HG02870 (cell line): ENCODE measurements around the gene CCDC57.

Experiments
- ATAC-seq: cut with Tn5 transposase; IDR thresholded peaks from one replicate; pipeline ENCODE4 v1.9.1; 2021; ENCODE audit warnings: mild to moderate bottlenecking, moderate library complexity; ENCODE audit not compliant: unreplicated experiment

Gene CCDC57

DNA sequence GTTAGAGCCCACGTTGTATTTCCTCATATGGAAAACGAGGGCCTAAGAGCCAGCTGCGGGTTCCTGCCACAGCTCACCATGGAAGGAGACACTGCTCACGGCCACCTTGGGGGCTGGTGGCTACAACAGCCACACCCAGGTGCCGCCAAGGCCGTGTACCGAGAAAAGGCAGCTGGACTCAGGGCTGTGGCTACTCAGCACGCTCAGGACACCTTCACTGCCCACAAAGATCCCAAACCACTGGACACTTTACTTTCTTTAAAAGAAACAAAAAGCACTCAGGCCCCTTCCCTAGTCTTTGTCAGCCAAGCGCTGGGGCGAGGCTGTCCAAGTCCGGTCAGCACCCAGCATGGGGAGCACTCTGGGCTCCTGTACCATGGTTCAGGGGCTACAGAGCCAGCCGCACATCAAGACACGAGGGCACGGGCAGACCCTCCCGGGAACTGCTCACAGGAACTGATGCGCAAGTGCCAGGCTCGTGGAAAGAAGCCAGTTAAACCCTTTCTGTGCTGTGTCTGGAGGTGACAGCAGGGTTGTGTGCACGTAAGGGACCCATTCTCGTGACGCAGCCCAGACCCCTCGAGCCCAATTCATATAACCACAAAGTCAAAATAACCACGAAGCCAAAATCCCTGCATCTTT is 34.7 kb upstream of the CCDC57 start:
- no peak for ATAC-seq

DNA sequence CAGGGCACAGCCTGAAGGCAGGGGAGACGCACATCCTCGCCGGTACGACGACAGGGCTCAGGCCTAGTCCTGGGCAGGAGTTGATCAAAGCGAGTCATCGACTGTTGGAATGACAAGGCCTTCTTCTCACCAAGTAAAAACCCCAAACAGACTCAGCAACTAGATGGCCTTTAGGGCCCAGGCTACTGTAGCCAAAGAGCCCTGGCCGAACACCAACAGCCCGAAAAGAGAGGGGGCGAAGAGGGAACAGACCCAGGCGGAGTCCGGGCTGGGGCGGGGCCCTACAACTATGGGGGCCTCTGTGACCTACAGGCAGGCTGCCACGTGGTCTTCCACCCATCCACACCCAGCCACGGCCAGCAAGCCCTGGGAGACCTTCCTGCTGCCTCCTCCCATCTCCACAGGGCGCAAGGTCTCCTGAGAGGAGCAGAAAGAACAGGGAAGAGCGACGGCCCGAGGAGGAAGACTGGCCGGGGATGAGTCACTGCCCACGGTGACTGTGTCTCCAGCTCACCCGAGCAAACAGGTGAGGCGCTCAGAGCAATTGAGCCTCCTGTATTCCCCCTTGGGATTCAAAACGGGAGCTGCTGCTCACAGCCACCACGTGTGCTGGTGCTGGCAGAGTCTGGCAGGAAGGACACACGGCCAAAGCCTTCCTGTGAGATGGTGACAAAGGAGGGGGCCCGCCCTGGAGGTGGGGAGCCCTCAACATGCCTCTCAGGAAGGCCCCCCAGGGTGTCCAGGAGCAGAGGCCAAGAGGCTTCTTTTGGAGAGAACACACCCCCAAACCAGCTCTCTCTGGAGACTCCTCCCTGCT is 33.9 kb upstream of the CCDC57 start:
- no peak for ATAC-seq

DNA sequence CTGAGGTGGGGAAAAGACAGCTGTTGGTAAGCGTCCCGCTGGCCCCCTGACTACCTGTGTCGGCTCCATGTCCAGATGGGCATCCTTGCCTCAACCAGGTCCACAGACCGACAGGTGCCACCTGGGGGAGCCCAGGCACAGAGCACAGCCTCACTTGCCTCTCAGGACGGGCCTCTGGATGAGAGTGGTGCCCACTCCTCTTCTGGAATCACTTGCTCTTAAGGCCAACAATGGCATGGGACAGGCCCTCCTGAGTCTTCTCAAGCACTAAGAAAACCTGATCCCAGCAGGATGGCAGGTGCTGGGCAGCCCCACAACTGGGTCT is 33.4 kb upstream of the CCDC57 start:
- ATAC-seq, result no peak

DNA sequence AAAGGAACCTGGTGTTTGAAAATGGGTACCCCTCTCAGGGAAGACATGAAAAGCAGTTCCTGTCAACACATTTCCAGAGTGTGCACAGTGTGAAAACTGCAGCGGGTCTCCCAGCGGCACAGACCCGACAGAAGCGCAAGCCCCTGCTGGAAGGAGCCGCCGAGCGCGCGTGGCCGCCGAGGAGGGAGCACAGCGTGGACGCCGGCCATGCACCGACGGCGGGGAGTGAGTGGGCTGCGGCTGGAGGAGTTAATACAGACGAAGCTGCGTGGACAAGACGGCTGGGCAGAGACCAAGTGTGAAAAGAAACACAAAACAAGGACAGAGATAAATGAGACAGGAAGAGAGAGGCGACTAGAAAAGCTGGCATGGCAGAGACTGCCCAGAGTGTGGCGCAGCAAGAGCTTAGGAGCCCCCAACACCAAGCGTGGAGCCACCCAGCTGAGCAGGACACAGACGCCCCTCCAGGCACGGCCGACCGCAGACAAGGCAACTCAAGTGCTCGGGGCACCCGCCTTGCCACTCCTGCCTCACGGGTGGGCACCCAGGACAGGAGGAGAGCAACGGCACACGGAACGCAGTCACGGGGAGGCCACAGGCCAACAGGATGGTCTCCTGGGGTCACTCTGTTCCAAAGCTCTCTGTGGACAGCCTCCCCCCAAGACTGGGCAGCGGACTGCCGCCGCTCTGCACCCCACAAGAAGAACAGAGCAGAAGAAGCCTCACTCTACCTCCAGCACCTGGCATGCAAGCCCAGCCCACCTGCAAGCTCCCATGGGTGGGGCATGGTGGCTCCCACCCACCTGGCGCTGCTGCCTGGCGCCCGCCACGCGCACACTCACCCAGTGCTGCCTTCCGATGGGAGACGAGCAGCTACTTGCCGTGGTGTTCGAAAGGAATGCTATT is 32.7 kb upstream of the CCDC57 start:
- ATAC-seq, result no peak

DNA sequence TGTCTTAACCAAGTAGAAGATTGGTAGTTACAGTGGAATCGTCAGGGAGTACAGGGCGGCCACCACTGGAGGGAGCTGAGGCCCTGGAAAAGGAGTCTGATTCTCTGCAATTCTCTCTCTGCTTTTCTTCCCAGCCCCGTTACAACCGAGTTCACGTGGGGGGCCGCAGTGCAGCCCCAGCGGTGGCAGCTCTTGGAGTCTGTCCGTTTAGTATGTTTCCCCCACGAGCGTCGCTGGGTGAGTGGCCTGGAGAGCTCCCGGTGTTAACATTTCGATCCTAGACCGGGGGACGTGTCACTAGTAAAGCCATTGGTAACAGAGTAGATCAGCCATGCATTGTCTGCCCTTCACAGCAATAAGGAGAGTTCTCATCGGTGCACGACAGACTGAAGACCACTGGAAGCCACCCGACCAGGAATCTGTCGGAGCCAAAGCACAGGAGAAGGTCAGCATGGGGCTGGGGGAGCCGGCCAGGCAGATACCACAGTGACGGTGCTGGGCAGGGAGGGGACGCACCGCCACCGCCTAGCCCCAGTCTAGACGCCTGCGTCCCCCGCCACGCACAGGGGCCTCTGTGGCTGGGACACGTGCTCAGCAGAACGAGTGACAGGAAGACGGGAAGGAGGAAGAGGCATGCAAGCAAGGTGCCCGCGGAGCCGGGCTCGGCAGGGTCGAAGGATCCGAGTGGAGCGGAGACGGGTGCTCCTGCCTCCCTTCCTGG is 31.9 kb upstream of the CCDC57 start:
- ATAC-seq, result no peak

DNA sequence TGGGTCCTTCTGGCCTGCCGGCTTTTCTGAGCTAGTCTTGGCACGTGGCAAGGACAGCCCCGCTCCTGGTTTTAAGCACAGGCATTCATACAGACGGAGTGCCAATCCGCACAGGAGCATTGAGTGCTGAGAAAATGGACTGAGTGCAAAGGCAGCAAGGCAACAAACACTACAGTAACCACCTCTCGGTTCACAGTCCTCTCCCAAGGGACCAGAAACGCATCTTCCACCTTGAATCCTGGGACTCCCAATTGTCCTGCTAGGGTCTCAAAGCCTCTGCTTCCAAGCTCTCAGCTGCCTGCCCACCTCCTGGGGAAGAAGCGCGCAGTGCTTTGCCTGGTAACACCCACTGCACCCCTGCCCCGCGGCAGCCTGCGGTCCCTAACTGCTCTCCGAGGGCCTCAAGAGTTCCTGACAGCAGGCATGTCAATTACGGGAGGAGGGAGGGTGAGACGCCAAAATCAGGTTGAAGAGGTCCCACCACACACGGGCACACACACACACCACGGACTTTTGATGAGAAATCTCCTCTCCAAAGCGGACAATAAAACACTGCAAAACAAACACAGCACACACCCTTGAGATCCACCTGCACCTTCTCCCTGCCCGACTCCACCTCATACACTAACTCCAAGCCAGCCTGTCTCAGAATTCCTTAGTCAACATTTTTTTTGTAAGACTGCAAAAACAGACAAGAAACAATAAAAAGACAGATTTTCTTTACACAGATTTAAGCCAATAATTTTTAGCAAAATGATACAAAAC is 31.2 kb upstream of the CCDC57 start:
- ATAC-seq, result no peak

DNA sequence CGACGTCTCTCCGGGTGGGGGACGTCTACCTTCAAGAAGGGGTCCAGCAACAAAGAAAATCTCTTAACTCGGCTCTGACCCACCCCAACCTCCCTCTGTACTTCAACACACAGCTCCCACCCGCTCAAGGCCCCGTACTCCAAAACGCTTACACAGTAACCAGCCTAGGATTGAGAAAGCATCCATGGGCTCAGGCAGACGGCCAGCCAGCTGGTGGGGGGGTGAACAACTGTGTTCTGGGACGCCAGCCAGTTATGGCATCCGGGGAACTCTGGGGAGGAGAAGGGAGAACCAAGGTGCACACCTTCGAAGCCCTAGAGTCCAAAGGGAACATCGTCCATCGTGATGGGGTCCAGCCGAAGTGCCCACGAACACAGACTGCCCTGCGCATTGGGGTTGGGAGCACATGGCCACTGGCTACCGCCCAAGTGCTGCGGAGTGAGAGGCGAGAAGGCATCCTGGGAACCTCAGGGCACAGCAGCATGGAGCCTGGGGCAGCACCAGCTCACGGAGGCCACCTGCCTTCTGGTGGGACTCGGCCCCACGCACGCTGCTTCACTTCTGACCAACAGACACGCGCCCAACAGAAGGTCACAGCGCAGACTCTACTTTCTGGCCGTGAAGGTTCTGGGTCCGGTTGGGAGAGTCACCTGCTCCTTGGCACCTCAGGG is 30.5 kb upstream of the CCDC57 start:
- no peak for ATAC-seq

DNA sequence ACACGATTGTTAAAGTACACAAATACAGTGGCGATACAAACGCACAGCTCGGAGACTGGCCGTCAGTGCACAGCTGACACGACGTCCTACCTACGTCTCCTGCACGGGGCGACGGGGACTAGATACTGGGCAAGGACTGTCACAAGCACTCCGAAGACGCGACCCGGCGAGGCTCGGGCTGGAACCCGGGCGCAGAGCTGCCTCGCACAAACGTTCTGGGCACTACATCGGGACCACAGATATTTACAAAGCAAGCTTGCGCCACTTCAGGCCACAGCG is 30.0 kb upstream of the CCDC57 start:
- ATAC-seq, result no peak

DNA sequence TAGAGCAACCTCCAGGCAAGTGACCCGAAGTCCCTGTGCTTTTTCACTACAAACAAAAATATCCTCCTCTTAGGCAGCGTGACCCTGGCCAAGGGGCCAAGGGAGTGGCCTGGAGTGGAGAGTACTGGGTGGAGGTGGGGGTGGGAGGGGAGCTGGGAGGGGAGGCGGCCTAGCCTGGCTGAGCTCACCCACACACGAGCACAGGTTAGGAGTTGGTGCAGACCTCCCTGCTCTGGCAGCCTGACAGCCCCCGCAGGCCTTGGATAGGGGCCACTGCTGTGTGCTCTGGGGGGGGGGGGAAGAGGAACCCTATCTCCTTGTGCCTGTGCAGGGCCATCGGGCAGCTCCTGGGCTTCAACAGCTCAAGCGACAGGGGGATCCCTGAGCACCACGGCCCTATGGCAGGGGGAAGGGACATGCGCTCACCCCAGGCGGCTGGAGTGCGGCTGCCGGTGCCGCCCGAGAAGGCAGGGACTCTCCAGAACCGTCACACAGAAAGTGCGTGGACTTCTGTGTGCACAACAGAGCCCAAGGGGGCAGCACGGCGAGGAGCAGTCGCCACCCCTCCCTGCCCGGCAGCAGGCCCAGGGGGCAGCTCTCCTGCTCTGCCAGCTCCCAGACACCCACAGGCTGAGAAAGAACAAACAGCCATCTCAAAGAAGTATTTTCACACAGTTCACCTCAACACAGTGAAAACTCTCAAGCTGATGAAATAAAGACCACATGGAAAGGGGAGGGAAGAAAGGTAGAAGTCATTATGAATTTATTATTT is 29.5 kb upstream of the CCDC57 start:
- no peak for ATAC-seq

DNA sequence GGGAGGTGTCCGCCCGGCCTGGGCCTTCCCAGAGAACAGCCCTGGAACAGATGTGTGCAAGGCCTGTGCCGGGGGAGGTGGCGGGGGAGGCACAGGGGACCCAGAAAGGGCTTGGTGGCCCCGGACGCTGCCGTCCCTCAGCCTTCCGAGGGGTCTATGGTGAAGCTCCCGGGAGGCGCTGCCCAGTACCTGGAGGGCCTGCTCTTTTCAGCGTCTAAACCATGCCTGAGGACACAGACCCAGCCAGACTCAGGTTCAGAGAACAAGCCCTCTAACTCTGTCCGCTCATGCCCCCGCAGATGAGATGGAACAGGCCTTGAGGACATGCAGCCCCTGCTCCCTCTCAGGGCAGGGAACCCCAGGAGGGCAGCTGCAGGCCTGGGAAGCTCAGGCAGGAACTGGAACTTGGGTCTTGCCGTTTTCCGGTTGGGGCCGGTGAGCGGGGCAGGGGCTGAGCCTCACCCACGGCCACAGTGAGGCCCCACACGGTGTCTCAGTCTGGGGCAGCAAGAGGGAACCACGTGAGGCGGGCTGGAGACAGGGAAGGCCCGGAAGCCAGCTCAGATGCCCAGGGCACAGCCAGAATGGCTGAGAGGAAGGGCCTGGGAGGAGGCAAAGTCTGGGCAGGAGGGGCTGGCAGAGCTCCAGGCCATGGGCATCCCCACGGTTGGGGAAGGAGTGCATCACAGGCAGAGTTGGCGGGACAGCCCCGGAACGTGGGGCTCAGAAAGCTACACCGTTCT is 28.7 kb upstream of the CCDC57 start:
- ATAC-seq, result no peak

DNA sequence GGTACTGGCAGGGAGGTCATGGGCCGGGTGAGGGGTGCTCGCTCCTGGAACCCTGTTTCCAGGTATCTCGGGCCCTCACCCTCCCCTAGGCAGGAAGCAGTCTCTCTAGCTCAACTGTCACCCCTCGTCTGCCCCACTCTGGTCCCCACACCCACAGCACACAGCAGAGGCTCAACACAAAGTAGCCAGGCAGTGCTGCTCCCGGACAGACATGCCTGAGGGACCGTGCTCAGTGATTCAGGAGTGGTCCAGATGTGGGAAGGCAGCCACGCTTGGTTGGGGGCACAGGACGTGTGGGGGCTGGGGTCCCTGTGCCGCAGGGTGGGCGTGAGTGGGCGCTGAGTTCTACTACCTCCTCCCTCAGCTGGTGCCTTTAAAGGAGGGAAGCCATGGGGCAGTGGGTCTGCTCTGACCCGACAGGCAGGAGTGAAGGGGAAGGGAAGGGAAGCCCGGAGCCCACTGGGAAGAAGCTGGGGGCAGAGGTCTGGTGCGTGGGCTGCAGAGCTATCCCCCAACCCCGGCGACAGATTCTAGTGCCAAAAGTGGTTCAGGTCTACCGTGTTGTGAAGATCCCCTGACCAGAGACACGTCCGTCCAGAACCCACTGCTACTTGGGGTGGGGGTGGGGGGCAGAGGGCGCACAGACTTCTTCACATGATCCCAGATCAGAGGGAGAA is 28.0 kb upstream of the CCDC57 start:
- ATAC-seq, result no peak

DNA sequence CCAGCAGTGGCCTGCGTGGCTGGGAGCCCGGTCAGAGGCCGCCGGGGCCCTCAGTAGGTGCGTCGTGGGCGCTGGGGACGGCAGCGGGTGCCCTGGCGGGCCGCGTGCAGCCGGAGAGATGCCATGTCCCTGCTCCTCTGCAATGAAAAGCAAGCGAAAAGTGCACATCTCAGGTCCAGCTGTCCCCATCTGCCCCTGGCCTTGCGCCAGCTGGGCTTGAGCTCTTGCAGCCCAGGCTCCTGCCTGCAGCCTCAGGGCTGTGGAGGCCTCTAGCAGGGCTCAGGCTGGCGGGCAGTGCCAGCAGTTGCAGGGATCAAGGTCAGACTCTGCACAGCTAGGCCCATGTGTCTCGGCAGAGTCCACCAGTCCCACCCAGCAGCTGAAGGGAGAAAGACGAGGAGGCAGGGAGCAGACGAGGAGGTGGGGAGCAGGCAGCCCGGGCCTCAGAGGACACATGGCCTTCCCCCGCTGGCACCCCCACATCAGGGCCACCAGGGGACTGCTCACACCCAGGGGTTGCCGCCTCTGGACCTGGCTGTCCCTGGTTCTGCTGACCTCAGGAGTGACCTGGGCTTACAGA is 27.4 kb upstream of the CCDC57 start:
- ATAC-seq, result no peak

DNA sequence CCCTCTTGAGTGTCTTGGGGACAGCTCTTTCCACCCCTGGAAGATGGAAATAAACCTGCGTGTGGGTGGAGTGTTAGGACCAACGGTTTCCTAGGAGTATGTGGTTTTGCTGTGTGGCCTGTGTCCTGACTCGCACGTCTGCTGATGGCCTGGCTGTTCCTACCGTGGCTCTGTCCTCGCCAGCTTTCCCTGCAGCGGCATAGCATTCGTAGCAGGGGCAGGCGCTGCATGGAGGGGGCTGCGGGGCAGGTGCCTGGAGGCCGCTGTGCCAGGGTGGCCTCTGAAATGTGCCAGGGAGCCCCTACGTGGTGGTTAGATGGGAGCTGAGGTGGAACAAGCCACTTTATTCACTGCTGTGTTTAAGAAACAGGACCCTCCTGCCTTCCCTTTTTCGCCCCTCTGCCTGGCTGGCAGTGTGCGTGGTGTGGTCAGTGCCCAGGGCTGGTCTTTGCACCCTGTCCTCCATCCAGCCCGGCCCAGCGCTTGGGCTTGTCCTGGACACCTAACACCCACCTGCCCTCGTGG is 26.8 kb upstream of the CCDC57 start:
- ATAC-seq, result no peak

DNA sequence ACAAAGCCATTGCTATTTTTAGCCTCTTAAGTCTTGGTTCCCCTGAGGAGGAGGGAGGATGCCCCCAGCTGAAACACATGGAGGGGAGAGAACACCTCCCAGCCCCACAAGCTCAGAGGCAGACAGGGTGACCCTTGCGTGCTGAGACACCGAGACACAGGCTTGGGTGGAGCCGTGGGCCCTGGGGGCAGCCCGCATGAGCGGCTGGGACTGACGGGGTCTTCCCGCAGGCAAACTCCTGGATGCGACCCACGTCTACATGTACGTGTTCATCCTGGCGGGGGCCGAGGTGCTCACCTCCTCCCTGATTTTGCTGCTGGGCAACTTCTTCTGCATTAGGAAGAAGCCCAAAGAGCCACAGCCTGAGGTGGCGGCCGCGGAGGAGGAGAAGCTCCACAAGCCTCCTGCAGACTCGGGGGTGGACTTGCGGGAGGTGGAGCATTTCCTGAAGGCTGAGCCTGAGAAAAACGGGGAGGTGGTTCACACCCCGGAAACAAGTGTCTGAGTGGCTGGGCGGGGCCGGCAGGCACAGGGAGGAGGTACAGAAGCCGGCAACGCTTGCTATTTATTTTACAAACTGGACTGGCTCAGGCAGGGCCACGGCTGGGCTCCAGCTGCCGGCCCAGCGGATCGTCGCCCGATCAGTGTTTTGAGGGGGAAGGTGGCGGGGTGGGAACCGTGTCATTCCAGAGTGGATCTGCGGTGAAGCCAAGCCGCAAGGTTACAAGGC is 26.0 kb upstream of the CCDC57 start:
- no peak for ATAC-seq

DNA sequence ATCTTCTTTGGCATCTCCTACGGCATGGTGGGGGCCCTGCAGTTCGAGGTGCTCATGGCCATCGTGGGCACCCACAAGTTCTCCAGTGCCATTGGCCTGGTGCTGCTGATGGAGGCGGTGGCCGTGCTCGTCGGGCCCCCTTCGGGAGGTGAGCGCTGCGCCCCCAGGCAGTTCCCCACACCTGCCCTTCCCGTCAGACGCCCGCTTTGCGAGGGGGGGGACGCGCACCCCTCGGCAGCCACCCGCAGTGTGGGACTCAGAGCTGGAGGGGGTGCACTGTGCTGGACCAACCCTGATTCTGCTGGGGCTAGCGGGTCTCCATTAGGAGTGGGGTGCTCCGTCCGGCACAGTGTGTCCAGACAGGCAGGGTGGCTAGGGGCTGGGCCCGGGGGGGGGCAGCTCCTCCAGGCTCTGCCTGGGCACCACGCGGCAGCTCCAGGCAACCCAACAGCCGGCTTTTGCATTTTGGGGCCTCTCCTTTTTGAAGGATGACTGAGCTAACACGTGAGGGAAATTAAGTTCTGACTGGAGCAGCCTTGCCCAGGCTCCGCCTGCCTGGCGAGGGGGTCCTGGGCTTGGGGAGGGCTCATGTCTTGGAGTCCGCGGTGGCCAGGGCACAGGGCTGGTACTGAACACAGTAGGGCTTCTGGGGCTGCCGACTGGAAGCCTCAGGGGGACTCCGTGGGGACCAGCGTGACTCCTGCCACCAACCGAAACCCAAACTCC is 25.3 kb upstream of the CCDC57 start:
- ATAC-seq, result no peak

DNA sequence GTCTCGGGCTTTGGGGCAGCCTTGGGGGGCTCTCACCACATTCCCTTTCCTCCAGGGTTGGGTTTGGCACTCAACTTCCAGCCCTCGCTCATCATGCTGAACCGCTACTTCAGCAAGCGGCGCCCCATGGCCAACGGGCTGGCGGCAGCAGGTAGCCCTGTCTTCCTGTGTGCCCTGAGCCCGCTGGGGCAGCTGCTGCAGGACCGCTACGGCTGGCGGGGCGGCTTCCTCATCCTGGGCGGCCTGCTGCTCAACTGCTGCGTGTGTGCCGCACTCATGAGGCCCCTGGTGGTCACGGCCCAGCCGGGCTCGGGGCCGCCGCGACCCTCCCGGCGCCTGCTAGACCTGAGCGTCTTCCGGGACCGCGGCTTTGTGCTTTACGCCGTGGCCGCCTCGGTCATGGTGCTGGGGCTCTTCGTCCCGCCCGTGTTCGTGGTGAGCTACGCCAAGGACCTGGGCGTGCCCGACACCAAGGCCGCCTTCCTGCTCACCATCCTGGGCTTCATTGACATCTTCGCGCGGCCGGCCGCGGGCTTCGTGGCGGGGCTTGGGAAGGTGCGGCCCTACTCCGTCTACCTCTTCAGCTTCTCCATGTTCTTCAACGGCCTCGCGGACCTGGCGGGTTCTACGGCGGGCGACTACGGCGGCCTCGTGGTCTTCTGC is 24.6 kb upstream of the CCDC57 start:
- ATAC-seq, result no peak
